ENCODE results near the gene ACTBL2. TPM values are rescaled to one million over a fixed set of nuclear protein-coding genes. Genes with fewer than 3 reads are reported as not detected.
"Not testable (repeated sequence)": the region's sequence is repeated elsewhere in the genome, so short reads cannot be mapped to it uniquely, and the experiment has no call there.

ACTBL2 gene
- total RNA-seq (not detected), polyA plus RNA-seq (not detected)

GRCh38 chr5:57482671-57483106, at the start of gene ACTBL2:
Gene ACTBL2 (minus strand): TSS chr5:57482811. CDS start chr5:57482707, 104 bp downstream.
- Histone ChIP-seq H3K4me3 (ENCODE audit: low read depth, low read length) (no peak within 1 kb of the TSS), H3K27ac (ENCODE audit: low read depth) (no peak within 1 kb of the TSS), H3K4me1 (ENCODE audit: insufficient read depth) (no peaks in the 10 kb centered on the region), H3K36me3 (ENCODE audit: insufficient read depth) (peaks cover 2% of the 10 kb centered on the region)
- no peak for DNase-seq (ENCODE audit: extremely low spot score)
- 87% methylated on average over 5 of the region's 5 CpGs for WGBS

DNA sequence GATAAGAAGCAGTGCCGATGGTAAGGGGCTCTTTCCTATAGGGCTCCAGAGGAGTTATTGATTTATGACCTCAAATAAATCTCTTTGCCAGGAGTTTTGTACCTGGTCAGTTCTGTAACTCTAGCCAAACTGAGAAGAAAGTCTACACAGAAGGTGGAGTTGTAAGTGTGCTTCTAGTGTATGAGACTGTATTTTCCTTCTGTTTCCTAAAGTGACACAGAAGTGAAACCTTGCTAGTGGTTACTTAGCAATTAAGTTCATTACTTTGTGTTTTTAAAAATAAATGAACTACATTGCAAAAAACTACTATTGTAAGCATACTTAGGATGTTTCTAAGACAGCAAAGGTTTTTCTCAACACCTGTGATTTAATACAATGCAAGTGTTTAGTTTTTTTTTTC, 48.7 kb upstream of the ACTBL2 start:
- H3K27ac ChIP-seq (ENCODE audit: low read depth): no peak overlapping the region
- no peaks in the 10 kb centered on the region for H3K36me3 ChIP-seq (ENCODE audit: insufficient read depth)
- no peaks in the 10 kb centered on the region for H3K4me1 ChIP-seq (ENCODE audit: insufficient read depth)
- 34% methylated on average over 1 of the region's 1 CpG for WGBS
- no peak overlapping the region for H3K4me3 ChIP-seq (ENCODE audit: low read depth, low read length)
- DNase-seq (ENCODE audit: extremely low spot score): no peak

GRCh38 chr5:57529864-57530263, 47.3 kb upstream of the ACTBL2 start:
- 72% methylated on average over 4 of the region's 4 CpGs for WGBS
- Histone ChIP-seq H3K36me3 (ENCODE audit: insufficient read depth) (no peaks in the 10 kb centered on the region), H3K4me1 (ENCODE audit: insufficient read depth) (no peaks in the 10 kb centered on the region), H3K4me3 (ENCODE audit: low read depth, low read length) (no peak overlapping the region), H3K27ac (ENCODE audit: low read depth) (no peak overlapping the region)
- no peak for DNase-seq (ENCODE audit: extremely low spot score)

DNA sequence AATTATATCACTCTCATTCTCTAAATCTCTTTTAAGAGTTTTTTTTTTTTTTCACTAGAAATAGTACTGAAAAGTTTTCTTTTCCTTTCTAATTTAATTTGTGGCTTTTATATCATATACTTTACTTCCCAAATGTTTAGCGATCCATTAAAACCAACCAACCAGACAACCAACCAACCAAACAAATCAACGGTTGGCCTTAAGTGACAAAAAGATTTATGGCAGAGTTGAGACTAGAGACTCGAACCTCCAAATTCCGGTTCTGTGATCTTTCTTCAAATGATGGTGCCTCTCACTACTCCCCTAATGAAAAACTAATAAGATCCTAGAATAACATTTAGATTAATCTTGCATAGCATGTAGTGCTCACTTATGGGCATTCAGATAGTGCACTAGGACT, 45.3 kb upstream of the ACTBL2 start:
- Histone ChIP-seq H3K4me1 (ENCODE audit: insufficient read depth) (no peaks in the 10 kb centered on the region), H3K27ac (ENCODE audit: low read depth) (no peak overlapping the region), H3K36me3 (ENCODE audit: insufficient read depth) (no peaks in the 10 kb centered on the region), H3K4me3 (ENCODE audit: low read depth, low read length) (no peak overlapping the region)
- WGBS: 84% methylated on average over 4 of the region's 4 CpGs
- no peak for DNase-seq (ENCODE audit: extremely low spot score)

DNA sequence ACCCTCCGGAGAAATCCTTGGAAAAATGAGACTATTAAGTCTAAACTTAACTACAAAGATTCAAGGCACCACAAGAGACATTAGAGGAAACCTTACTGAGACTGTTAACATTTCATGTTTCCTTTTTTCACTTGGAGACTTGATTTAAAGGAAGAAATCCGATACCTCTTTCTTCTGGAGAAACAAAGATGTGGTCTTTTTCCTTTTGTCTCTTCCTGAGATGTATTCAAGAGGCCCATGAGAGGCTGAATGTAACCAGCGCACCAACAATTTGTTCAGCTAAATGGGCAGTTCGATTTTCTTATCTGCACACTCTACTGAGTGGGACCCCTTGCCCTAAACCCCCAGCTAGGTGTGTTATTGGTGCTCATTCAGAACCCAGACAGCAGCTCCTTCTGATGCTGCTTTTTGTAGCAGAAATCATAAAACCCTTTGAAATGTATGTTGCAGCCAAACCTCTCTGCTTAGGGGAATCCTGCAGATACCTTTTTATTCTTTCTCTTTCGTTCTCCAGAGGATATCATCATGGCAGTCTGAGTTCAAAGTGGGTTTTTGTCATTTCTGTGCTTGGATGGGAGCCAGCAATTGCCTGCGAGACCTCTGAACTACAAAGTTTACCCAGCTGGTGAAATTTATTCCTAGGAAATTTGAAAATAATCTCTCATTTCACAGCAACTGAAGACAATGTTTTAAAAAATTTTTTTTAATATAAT, 41.9 kb upstream of the ACTBL2 start:
- no peak overlapping the region for H3K27ac ChIP-seq (ENCODE audit: low read depth)
- no peaks in the 10 kb centered on the region for H3K4me1 ChIP-seq (ENCODE audit: insufficient read depth)
- 73% methylated on average over 6 of the region's 6 CpGs for WGBS
- H3K4me3 ChIP-seq (ENCODE audit: low read depth, low read length): no peak overlapping the region
- H3K36me3 ChIP-seq (ENCODE audit: insufficient read depth): no peaks in the 10 kb centered on the region
- DNase-seq (ENCODE audit: extremely low spot score): no peak

DNA sequence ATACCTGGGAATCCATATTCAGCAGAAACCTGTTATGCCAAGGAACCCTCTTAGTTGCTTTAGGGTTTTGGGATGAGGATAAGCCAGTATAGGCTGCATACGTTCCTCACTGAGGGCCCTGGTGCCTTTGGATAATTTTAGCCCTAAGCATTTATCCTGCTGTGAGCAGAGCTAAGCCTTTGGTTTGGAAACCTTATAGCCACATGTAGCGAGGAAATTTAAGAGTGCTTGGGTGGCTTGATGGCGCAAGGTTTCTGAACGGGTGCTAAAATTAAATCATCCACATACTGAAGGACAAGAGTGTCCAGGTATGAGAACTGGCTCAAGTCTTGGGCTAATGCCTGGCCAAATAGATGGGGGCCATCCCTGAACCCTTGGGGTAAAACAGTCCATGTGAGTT, 39.9 kb upstream of the ACTBL2 start:
- WGBS: 93% methylated on average over 4 of the region's 4 CpGs
- H3K36me3 ChIP-seq (ENCODE audit: insufficient read depth): not testable (repeated sequence)

GRCh38 chr5:57518415-57518814, 35.8 kb upstream of the ACTBL2 start:
- not testable (repeated sequence) for H3K27ac ChIP-seq (ENCODE audit: low read depth); H3K36me3 ChIP-seq (ENCODE audit: insufficient read depth); H3K4me1 ChIP-seq (ENCODE audit: insufficient read depth); H3K4me3 ChIP-seq (ENCODE audit: low read depth, low read length); DNase-seq (ENCODE audit: extremely low spot score)
- WGBS: 93% methylated on average over 17 of the region's 17 CpGs

More for the DNA sequence above, 39.9 kb upstream of the ACTBL2 start:
- H3K27ac ChIP-seq (ENCODE audit: low read depth); DNase-seq (ENCODE audit: extremely low spot score); H3K4me3 ChIP-seq (ENCODE audit: low read depth, low read length); H3K4me1 ChIP-seq (ENCODE audit: insufficient read depth): not testable (repeated sequence)

DNA sequence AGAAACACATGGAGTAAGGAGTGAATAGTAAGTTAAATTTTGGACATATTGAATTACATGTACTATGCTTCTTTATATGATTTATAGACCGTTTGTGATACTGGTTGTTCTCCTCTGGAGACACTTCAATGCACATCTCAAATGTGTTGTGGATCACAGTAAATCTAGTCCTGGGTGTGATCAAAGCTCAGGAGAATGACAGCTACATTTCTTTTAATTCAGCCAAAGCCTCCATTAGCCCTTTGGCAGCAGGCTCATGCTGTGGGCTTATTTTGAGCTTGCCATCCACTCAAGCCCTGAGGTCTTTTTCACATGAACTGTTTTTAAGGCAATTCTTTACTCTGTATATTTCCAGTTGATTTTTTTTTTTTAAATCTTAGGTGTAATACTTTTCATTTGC, 34.6 kb upstream of the ACTBL2 start:
- H3K4me3 ChIP-seq (ENCODE audit: low read depth, low read length): no peak overlapping the region
- no peaks in the 10 kb centered on the region for H3K36me3 ChIP-seq (ENCODE audit: insufficient read depth)
- no peak for DNase-seq (ENCODE audit: extremely low spot score)
- 92% methylated on average over 1 of the region's 1 CpG for WGBS
- H3K27ac ChIP-seq (ENCODE audit: low read depth): no peak overlapping the region
- H3K4me1 ChIP-seq (ENCODE audit: insufficient read depth): no peaks in the 10 kb centered on the region

DNA sequence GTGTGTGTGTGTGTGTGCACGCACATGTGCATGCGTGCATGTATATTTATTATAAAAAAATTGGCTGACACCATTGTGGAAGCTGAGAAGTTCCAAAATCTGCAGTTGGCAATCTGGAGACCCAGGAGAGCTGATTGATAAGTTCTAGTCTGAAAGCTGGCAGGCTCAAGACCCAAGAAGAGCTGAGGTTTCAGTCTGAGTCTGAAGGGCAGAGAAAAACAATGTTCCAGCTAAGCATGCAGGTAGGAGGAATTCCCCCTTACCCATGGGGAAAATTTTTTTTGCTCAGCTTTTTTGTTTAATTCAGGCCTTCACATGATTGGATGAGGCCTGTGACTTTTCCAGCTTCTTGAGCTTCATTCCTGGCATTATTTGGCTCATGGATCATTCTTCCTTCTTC, 31.2 kb upstream of the ACTBL2 start:
- H3K4me1 ChIP-seq (ENCODE audit: insufficient read depth): no peaks in the 10 kb centered on the region
- DNase-seq (ENCODE audit: extremely low spot score): no peak
- H3K36me3 ChIP-seq (ENCODE audit: insufficient read depth): no peaks in the 10 kb centered on the region
- WGBS: 94% methylated on average over 2 of the region's 2 CpGs
- H3K4me3 ChIP-seq (ENCODE audit: low read depth, low read length): no peak overlapping the region
- no peak overlapping the region for H3K27ac ChIP-seq (ENCODE audit: low read depth)

DNA sequence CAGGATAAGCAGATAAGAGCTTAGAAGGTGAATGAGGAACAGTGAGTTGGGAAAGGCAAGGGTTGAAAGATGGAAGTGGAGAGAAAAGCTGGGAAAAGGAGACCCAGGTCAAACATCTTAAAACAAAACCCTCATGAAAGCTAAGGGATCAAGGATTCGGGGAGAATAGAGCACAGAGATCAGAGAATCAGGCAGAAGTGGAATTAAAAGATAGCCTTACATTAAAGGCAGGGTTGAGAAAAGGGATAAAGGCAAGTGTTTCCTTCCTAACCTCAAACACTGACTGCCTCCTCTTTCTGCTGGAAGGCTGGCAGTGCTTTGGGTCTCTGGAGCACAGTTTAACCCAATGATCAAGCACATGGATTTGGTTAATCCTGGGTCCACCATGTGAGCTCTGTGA, 28.7 kb upstream of the ACTBL2 start:
- Histone ChIP-seq H3K4me1 (ENCODE audit: insufficient read depth) (no peaks in the 10 kb centered on the region), H3K27ac (ENCODE audit: low read depth) (no peak overlapping the region), H3K4me3 (ENCODE audit: low read depth, low read length) (no peak overlapping the region), H3K36me3 (ENCODE audit: insufficient read depth) (no peaks in the 10 kb centered on the region)
- 85% methylated on average over 1 of the region's 1 CpG for WGBS
- no peak for DNase-seq (ENCODE audit: extremely low spot score)

DNA sequence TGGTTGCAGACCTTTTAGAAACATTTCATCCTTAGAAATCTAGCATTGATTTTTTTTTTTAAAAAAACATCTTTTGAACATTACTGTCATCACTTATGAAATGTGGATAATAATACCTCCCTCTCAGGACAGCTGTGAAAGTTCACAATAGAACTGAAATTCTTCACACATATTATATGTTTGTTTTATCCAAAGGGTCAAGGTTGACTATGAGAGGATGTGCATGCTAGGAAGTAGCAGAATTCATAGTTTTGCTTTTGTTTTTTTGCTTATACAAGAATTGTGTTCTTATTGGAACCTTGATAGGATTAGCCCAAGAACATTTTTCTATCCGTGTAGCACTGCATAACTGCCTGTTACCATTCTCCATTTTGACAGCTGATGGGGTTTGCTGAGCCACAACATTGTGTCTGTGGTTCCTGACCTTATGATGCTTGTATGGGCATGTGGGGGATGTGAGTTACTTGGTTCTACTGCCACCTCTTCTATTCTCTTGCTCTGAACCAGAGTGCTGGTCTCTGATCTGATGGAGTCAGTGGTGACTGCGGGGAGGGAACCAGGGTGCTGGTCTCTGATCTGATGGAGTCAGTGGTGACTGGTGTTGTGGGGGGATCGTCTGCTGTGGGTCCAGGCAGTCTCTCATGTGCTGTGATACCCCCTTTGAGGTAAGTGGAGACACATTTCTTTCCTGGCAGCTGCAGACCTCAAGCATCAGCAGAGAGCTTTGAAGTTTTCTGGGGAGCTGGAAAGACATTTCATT, 27.1 kb upstream of the ACTBL2 start:
- Histone ChIP-seq H3K4me1 (ENCODE audit: insufficient read depth) (no peaks in the 10 kb centered on the region), H3K4me3 (ENCODE audit: low read depth, low read length) (no peak overlapping the region), H3K27ac (ENCODE audit: low read depth) (no peak overlapping the region), H3K36me3 (ENCODE audit: insufficient read depth) (no peaks in the 10 kb centered on the region)
- DNase-seq (ENCODE audit: extremely low spot score): no peak
- WGBS: 83% methylated on average over 3 of the region's 3 CpGs

DNA sequence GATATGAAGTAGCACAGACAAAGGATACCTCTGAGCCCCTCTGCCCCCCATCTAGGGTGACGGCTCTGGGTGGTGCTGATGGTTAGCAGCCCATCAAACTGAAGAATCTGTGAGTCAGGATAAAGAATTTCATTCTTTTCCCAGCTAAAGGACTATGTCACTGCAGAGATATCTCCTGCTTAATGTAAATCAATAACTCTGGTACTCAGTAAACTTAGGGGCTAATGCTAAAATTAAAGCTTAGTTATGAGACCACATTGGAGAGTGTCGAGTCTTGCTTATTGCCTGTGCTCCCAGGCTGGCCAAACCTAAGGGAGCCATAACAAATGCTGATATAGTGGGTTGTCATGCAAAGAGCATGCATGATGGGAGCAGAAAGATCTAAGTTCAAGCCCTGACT, 25.6 kb upstream of the ACTBL2 start:
- H3K36me3 ChIP-seq (ENCODE audit: insufficient read depth): no peaks in the 10 kb centered on the region
- H3K4me3 ChIP-seq (ENCODE audit: low read depth, low read length): no peak overlapping the region
- no peak for DNase-seq (ENCODE audit: extremely low spot score)
- WGBS: 84% methylated on average over 2 of the region's 2 CpGs
- no peak overlapping the region for H3K27ac ChIP-seq (ENCODE audit: low read depth)
- no peaks in the 10 kb centered on the region for H3K4me1 ChIP-seq (ENCODE audit: insufficient read depth)

DNA sequence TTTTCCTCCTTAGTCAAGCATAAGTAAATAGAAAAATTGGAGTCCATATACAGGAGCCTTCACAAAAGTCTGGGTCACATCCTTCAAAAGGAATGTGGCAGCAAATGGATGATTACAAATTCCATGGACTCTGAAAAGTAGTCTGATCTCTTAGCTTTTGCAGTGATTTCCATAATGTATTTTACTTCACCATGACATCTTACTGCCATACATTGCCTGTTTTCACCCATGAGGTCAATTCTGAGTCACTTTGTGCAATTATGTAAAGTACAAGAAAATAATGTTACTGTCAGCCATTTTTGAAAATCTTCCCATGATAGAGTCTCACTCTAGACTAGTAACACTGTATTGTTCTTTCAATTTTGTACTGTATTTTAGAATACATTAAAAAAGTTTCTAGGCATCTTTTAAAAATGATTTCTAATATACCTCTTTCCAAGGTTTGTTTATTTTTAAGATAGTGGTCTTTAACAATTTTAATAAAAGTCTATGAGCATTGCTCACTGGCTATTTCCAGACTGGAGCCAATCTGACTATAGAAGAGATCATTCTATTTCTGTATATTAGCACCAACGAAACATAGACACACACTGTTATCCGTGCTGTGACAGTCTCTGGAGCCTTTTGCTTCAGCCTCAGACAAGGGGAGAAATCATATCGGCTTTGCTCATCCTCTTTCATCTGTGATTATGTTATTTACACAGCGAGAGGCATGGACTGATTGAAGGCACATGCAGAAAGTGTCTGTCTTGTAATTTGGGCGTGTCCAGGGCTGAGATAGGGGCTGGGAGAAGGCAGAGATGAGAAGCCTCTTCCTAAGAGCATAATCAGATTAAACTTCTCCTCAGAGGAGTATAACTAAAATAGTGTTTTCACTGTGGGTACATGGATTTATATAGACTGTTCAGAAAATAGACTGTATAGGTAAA, 22.9 kb upstream of the ACTBL2 start:
- DNase-seq (ENCODE audit: extremely low spot score): no peak
- 78% methylated on average over 5 of the region's 5 CpGs for WGBS
- H3K27ac ChIP-seq (ENCODE audit: low read depth): no peak overlapping the region
- H3K4me1 ChIP-seq (ENCODE audit: insufficient read depth): no peaks in the 10 kb centered on the region
- no peak overlapping the region for H3K4me3 ChIP-seq (ENCODE audit: low read depth, low read length)
- no peaks in the 10 kb centered on the region for H3K36me3 ChIP-seq (ENCODE audit: insufficient read depth)

Data from urinary bladder (tissue), 4 donors.